HG02943 (cell line): ENCODE results near the gene NIPAL1.
"Not testable (repeated sequence)": the region's sequence is repeated elsewhere in the genome, so short reads cannot be mapped to it uniquely, and the experiment has no call there.

ENCODE experiments used
- ATAC-seq: cut with Tn5 transposase; IDR thresholded peaks from one replicate; pipeline ENCODE4 v1.9.1; 2021; ENCODE audit warnings: mild to moderate bottlenecking, low read depth, moderate library complexity; ENCODE audit not compliant: unreplicated experiment

Gene NIPAL1

DNA sequence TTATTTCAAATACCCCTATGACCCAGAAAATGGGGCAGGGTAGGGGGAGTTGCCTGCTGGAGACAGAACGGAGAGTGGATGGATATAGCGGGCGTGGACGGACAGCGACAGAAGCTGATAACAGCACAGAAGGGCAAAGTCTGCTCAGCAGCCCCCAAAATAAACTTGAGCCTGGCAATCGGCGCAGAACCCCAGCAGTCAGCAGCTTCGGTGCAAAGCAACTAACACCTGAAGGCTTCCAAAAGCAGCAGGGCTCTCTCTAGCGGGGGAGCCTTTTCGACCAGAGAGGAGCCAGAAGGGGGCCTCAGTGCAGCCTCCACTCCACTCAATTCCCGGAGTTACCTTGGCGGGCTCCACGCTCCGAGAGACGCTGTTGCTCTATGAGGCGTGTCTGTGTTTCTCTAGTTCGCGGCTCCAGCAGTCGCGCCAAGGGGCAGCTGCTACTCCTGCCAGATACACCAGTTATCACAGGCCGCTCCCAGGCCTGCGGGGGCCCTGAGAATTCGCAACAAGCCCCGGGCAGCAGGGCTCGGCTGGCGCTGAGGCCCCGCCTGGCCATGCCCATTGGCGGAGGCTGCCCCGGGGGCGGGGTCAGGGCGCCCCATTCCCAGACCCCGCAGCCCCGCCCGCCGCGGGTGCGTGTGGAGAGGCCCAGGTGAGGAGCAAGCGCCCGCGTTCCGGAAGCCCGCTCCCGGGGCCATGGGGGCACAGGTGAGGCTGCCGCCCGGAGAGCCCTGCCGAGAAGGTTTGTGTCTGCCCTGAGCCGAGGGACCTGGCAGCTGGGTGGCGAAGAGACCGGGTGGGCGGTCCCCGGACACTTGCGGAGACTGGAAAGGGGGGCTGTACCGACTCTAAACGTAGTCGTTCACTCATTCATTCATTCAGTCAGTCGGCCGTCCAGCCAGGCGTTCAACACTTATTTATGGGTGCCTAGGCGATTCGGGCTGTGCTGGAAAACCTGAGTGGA is at the start of gene NIPAL1, which contains the start of gene CNGA1:
TSS of gene NIPAL1 (plus strand) at position 632 of the 967 bp plus-strand sequence. CDS start at position 700, 68 bp downstream.
TSS of gene CNGA1 (minus strand) at position 541 of the 967 bp plus-strand sequence. CDS start 63,992 bp downstream, outside the sequence.
- peak; percentile 79 for ATAC-seq

DNA sequence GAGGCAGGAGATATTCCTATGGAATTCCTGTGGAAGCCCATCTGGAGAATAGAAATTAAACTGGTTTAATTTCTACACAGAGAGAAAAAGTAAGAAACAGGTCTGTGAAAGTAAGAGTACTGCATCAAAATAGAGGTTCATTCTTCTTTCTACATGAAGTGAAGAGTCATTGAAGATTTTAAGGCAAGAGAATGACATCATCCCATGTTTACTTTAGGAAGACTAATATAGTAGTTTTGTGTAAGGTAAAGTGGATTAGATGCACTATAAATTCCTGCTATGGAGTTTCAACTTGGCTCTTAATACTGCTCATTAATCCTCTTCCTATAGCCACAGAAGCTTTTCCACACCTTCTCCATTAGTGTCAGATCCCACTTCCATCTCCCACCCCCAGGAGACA is 47.7 kb upstream of the NIPAL1 start:
- no peak for ATAC-seq

DNA sequence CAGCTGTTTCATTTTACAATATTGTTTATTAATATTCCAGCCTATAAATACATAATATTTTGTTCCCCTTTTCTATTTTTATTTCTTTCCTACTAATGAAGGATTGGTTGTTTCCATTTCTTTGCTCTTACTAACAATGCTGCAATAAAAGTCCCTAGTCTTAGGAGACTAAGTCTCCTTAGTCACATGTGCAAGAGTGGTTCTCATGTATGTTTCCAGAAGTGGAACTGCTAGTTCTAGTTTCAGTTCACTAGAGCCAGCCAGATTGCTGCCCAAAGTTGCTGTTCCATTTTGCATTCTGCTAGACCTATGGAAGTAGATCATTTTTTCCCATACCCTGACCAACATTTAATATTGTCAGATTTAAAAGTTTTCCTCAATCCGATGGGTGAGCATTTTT is 44.4 kb upstream of the NIPAL1 start:
- ATAC-seq = no peak

DNA sequence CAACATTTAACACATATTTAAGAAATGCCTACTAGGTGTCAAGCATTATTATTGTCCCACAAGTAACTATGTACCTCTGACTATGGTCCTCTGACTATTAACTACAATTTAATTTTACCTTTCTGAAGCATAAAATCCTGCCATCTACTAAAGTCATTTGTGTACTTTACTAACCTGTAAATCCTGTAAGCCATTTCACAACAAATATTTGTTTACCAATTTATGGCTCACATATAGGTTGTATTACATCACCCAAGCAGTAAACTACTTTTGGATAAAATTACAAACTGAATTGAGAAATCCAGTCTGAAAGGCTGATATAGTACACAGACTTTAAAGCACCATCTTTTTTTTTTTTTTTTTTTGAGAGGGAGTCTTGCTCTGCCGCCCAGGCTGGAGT is 43.9 kb upstream of the NIPAL1 start:
- ATAC-seq = no peak

DNA sequence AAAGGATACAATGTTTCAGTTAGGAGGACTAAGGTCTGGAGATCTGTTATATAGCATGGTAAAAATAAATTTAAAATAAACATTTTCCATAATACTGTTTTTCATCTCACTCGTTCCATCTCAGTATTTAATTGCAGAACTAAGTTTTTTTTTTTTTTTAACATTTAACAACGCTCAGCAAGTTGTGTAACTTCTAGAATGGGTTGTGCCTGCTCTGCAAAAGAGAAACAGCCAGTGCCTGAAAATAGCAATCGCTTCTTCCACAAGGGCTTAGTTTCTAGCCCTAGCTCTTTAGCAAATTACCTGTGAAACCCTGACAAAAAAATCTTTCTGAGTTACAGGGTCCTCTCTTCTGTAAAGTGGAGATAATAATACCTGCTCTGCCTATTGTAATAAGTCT is 42.0 kb upstream of the NIPAL1 start:
- no peak for ATAC-seq

DNA sequence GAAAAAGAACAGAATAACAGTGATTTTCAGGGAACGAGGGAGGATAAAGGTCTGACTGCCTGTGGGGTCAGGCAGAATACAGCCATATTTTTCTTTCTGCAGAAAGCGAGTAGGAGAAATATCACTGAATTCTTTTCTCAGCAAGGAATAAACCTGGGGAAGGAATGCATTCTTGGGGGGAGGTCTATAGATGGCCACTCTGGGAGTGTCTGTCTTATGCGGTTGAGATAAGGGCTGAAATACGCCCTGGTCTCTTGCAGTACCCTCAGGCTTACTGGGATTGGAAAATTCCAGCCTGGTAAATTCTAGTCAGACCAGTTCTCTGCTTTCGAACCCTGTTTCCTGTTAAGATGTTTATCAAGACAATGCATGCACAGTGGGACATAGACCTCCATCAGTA is 26.4 kb upstream of the NIPAL1 start:
- ATAC-seq = no peak

DNA sequence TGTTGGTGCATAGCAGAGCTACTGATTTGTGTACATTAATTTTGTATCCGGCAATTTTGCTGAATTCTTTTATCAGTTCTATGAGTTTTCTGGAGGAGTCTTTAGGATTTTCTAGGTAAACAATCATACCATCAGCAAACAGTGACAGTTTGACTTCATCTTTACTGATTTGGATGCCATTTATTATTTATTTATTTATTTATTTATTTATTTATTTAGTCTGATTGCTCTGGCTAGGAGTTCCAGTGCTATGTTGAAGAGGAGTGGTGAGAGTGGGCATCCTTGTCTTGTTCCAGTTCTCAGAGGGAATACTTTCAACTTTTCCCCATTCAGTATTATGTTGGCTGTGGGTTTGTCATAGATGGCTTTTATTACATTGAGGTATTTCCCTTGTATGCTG is 24.1 kb upstream of the NIPAL1 start:
- not testable (repeated sequence) for ATAC-seq

DNA sequence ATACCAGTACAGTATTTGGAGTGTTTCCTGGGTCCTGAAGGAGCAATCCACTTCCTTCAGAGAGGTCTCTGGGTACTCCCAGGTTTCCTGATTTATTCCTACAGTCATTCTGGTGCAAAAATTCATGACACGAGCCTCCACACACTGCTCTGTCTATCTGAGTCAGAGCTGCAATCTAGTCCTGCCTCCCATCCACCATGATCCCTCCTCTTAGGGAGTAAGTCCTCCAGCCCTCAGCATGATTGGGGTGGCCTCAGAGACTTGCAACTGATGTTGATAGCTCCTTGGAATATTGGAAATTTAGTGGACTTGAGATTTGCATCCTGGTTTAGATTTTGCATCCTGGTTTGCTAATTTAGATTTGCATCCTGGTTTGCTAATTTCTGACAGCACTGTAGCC is 20.6 kb upstream of the NIPAL1 start:
- ATAC-seq = no peak

DNA sequence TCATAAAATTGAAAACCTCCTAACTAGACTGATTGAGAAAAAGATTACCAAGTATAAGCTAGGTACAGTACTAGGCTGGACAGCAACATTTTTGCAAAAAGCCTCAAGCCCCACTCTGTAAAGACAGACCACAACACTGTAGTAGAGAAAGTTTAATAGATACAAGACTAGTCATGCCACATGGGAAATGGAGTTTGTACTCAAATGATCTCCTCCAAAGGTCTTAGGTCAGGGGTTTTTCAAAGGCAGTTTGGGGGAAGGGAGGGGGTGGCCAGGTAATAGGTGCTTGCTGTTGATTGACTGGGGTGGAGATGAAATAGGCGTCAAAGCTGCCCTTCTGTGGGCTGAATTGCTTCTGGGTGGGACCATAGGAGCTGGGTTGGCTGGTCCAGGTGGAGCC is 14.3 kb upstream of the NIPAL1 start:
- no peak for ATAC-seq

DNA sequence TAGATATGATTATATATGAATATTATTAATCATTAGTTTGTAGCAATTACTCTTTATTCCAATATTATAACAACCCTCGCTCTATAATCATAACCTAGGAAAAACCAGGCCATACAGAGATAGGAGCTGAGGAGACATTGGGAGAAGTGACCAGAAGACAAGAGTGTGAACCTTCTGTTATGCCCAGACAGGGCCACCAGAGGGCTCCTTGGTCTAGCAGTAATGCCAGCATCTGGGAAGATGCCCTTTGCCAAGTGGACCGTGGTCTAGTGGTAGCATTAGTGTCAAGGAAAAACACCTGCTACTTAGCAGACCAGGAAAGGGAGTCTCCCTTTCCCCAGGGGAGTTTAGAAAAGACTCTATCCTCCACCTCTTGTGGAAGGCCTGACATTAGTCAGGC is 13.0 kb upstream of the NIPAL1 start:
- not testable (repeated sequence) for ATAC-seq

DNA sequence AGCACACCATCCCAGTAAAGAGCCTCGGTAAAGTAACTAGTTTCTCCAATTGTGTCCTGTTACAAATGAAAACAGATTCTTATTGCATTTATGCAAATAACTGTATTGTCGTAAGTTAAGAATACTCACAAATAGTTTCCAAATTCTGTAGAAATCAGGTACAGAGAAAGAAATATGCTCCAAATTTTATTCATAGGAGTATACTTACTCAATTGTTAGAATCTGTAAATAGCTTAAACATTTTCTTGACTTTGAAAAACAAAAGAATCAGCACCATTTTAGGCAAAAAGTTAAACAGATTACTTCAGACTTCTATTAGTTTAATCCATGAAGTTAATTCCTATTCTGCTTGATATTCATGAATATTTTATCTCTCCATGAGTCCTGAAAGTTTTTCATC is 10.8 kb upstream of the NIPAL1 start:
- ATAC-seq = no peak

DNA sequence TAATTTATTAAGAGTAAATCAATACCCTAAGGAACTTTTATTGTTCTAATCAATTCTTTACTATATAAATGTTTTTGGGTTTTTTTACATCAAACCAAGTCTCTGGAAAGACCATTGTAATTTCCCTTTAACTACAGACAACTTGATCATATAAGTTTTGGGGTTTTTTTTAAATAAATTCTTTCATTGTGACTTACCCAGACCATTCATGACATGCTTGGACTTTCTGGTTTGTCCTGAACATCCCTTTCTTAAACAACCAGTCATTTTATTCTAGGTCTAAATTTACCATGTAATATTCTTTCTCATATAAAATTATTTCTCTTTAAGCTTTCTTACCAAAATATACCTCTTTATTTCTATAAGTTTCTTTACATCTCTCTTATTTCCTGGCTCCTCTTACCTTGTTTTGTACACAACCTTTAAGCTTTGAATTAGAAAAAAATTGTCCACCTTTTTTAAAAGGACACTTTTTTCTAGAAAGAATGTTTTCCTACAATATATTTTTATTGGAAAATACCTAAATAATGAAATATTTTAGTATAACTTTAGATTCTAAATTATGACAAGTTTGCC is 8.5 kb upstream of the NIPAL1 start:
- ATAC-seq = no peak

DNA sequence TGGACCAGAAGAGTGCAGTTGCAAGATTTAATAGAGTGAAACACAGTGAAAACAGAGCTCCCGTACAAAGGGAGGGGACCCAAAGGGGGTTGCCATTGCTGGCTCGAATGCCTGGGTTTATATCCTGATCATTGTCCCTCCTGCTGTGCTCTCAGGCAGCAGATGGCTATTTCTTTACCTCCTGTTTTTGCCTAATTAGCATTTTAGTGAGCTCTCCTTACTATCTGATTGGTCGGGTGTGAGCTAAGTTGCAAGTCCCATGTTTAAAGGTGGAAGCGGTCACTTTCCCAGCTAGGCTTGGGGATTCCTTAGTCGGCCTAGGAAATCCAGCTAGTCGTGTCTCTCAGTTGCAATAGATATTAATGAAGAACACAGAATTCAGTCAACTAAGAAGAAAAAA is 5.7 kb upstream of the NIPAL1 start:
- ATAC-seq = not testable (repeated sequence)

DNA sequence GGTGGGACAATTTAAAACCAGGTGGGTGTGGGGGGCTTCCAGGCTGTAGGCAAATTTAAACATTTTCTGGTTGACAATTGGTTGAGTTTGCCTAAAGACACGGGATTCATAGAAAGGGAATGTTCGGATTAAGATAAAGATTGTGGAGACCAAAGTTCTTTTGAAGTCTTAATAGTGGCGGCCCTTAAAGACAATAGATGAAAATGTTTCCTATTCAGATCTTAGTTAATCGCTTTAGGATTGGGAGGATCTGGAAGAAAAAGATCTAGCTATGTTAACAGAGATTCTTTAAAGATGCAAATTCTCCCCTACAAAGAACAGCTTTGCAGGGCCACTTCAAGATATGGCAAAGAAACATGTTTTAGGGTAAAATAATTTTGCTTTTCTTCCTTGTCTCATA is 4.8 kb upstream of the NIPAL1 start:
- no peak for ATAC-seq

DNA sequence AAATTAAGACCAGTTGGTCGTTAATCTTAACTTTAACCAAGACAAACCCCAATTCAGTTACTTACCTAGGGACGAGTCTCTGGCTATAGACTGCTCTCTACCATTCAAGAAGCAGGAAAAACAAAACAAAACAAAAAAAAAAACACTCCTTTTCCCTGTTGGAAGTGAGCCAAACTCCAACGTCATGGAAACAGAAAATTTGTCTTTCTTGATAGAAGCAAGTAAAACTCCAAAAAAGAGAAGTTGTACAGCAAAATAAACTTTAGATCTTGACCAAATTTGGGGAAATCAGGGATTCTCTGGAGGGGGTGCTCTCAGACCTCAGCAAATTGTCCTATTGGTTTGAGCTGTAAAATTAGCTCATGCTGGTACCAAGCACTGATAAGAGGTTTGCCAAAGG is 3.7 kb upstream of the NIPAL1 start:
- ATAC-seq = no peak

DNA sequence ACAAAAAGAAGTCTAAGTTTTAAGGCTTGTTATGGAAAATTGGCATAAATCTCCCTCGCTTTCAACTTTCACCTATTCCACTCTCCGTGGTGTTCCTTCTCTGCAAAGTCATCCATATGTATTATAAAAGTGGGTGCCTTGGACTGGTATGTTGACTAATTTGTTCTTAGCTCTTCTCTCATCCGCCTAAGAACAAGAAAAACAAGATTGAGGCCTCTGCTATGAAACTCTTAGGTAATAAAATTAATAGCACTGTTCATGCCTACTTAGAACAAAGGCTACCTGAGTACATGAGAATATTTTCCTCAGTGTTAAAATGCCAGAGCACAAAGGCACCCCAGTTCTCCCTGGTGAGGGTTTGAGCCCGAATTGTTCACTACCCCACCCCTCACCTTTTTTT is 1.4 kb upstream of the NIPAL1 start:
- no peak for ATAC-seq

DNA sequence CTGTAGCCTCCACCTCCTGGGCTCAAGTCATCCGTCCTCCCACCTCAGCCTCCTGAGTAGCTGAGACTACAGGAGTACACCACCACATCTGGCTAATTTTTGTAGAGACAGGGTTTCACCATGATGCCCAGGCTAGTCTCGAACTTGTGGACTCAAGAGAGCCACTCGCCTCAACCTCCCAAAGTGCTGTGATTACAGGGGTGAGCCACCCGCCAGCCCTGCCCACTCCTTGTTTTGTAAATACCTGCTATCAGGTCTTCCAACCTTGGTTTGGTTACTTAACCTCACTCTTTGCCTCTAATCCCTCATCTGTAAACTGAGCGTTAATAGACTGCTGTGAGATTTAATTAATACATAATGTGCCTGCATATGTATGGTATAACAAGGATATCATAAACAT is 894 bp upstream of the NIPAL1 start:
- no peak for ATAC-seq

DNA sequence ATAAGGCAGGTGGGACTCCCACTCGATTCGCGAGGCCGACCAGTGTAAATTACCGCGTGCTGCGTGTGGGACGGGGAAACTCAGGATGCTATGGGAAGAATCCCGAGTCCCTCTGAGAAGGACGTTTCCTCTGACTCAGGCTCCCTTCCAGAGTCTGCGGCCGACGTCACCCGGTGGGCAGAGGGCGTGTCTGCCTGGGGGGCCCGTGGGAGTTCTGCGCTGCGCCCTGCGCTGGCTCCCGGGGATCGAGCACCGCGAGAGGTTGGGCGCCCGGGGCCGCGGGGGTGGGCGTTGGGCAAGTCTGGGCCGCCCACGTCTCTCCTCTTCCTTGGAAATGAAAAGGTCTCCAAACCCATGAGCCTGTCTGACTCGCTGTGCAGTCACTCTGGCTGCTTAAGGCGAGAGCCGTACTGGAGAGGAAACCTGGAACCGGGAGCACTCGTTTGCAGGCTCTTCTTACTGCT is 568 bp downstream of the NIPAL1 start:
- no peak for ATAC-seq

DNA sequence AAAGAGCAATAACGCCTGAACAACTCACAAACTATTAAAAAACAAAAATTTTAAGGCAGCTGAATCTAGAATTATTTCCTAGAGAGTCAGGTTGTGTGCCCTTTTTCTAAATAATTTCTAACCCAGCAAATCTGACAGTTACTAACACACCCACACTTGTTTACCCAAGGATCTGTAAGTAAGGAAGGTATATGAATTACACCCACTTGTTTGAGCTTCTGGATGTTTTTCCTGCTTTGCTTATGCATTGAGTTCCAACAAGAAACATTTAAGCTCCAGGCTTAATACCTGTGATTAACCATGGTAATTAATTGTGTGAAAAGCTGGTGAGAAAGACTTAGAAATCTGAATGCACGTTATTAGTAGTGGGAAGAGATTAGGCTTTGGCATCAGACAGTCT is 1.5 kb downstream of the NIPAL1 start:
- no peak for ATAC-seq

DNA sequence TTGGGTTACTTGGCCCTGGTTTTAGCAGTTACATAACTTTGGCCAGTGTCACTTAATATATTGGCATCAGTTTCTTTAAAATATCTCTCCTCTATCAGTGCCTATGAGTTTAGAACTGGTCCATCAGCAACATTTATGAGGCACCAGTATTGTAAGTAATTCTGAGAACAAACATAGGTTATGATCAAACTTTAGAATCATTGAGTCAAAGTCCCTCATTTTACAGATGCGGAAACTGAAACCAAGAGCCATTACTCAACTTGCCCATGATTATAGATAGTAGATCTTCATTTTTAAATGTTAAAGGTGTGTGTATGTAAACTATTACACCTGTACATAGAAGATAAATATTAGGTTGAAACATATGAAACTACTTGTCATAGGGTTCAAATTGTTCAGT is 4.5 kb downstream of the NIPAL1 start:
- ATAC-seq = no peak

DNA sequence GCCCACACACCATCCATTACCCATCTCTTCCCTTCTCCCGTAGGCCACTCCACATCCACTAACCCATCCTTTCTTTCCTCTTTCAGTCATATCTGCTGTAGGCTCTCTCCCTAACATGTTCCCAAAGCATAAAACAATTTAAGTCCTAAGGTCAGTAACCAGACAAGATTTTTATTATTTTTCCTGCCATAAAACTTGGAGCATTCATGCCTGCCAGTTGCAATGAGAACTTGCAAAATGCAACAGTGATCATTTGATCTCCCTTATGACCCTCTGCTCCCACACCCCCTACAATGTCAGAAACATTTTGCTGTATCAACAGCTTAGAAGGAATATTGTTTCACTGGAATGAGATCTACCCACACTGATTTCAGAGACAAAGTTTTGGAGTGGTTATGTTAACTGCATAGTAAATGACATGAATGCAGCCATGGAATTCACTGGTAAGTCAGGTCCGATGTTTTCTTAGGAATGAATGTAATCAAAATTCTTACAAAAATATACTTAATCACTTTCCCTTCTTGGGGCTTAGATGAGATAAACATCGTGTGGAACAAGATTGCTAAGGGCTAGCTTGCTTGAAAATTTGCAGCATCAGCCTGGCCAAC is 5.7 kb downstream of the NIPAL1 start:
- ATAC-seq = no peak
